Occipital lobe (tissue), 2 donors: ENCODE results near the gene PRKRIP1. TPM values are rescaled to one million over a fixed set of nuclear protein-coding genes. Genes with fewer than 3 reads are reported as not detected.

Source experiments
- small RNA-seq: library from RNA; depleted of rRNA; stranded (forward); fragments of <200 nt; gene quantifications from one replicate; pipeline ENCODE3, GENCODE V24; 2014
- total RNA-seq: library from RNA; depleted of rRNA; stranded (reverse); fragments of >200 nt; gene quantifications from one replicate; pipeline ENCODE4 v1.2.3, GENCODE V29; 2014

Gene PRKRIP1
- total RNA-seq, 1 donor from 2014 or later = 13.6 TPM

Small RNAs within 50 kb of the gene (small RNA-seq; reads per million reads assigned to genes)
- gene AC091390.4 (not detected), gene MIR548O (not detected)

Other genes starting within 250 kb of the PRKRIP1 start
- 11.9 TPM for gene SH2B2, start 109.5 kb upstream of the PRKRIP1 start, total RNA-seq
- 0.16 TPM for gene SPDYE6, start 39.9 kb upstream of the PRKRIP1 start, total RNA-seq
- gene ORAI2, start 37.2 kb downstream of the PRKRIP1 start, total RNA-seq = 18.1 TPM
- 14.3 TPM for gene ALKBH4, start 68.5 kb downstream of the PRKRIP1 start, total RNA-seq
- gene LRWD1, start 68.6 kb downstream of the PRKRIP1 start, total RNA-seq = 39.5 TPM
- 8.1 TPM for gene POLR2J, start 82.6 kb downstream of the PRKRIP1 start, total RNA-seq
- gene RASA4B, start 121.4 kb downstream of the PRKRIP1 start, total RNA-seq = 12.8 TPM
- gene UPK3BL2, start 147.3 kb downstream of the PRKRIP1 start, total RNA-seq = 1.4 TPM
- gene SPDYE2, start 154.9 kb downstream of the PRKRIP1 start, total RNA-seq = not detected
- 27.3 TPM for gene POLR2J3, start 176.2 kb downstream of the PRKRIP1 start, total RNA-seq
- gene RASA4, start 220.4 kb downstream of the PRKRIP1 start, total RNA-seq = 30.4 TPM
- 45.4 TPM for gene UPK3BL1, start 246.4 kb downstream of the PRKRIP1 start, total RNA-seq